Gastroesophageal sphincter (tissue), 3 donors: ENCODE measurements around the gene STRN.

Experiments used
- CTCF ChIP-seq, 4 experiments: fragments of 200-600 bp in 2 of 4; fragments of 450-650 bp in 2 of 4; sonication (generic) in 1 of 4; IDR thresholded peaks; one replicate each; pipeline ENCODE4 v1.5.1; 2017 to 2019; ENCODE audit warnings: antibody characterized with exemption in 4 of 4, mild to moderate bottlenecking in 2 of 4, moderate library complexity in 2 of 4
- POLR2A ChIP-seq, 2 donors: fragments of 450-650 bp; IDR thresholded peaks; one replicate each; pipeline ENCODE4 v1.6.1; 2017; ENCODE audit warnings: antibody characterized with exemption in 2 of 2, mild to moderate bottlenecking in 2 of 2, moderate library complexity in 1 of 2

- TF ChIP-seq POLR2A (IDR thresholded peaks at IDR 0.05) (no peak), CTCF (IDR thresholded peaks at IDR 0.05) (no peak)
These were observed 155.3 kb downstream of the STRN start for GRCh38 chr2:36811071-36811470.
